Uterus (tissue), 4 donors: ENCODE measurements around the gene CRABP2. TPM values are rescaled to one million over a fixed set of nuclear protein-coding genes. Genes with fewer than 3 reads are reported as not detected.
A peak's percentile ranks its signal among the peaks of the same experiment; 100 is the strongest.

Experiments used
- DNase-seq, 2 donors: peaks; one replicate each; pipeline ENCODE4 v3.0.0-alpha.2; 2019 to 2020
- H3K27ac ChIP-seq, 2 donors: fragments of 200-600 bp; sonication (generic); 1 replicate in 1 of 2; 2 replicates in 1 of 2; pipeline ENCODE4 v1.5.1; 2016 to 2018
- H3K27me3 ChIP-seq, 2 donors: fragments of 200-600 bp; sonication (generic); one replicate each; pipeline ENCODE4 v1.5.1; 2018 to 2019; ENCODE audit warnings: control low read depth in 1 of 2
- H3K36me3 ChIP-seq, 2 donors: fragments of 200-600 bp; sonication (generic); one replicate each; pipeline ENCODE4 v1.5.1; 2019; ENCODE audit warnings: control low read depth in 1 of 2
- H3K4me1 ChIP-seq, 2 donors: fragments of 200-600 bp; sonication (generic); one replicate each; pipeline ENCODE4 v1.5.1; 2018 to 2019; ENCODE audit warnings: control low read depth in 1 of 2
- H3K4me3 ChIP-seq, 2 donors: fragments of 200-600 bp; sonication (generic); 1 replicate in 1 of 2; 2 replicates in 1 of 2; pipeline ENCODE4 v1.5.1; 2018 to 2019; ENCODE audit warnings: mild to moderate bottlenecking in 1 of 2
- H3K9me3 ChIP-seq, 2 donors: fragments of 200-600 bp; sonication (generic); one replicate each; pipeline ENCODE4 v1.5.1; 2019; ENCODE audit warnings: control low read depth in 1 of 2
- POLR2A ChIP-seq, 2 donors: fragments of 450-650 bp; IDR thresholded peaks; one replicate each; pipeline ENCODE4 v1.6.1; 2016; ENCODE audit warnings: antibody characterized with exemption in 2 of 2, mild to moderate bottlenecking in 1 of 2, moderate library complexity in 1 of 2
- intact Hi-C: fragments of 100-400 bp; cut with DNase I; formaldehyde crosslinking; loops from one replicate; pipeline ENCODE4 v1.15.1; 2023; ENCODE audit warnings: low total_unique reads
- total RNA-seq, 4 donors: library from RNA; depleted of rRNA in 3 of 4; stranded (reverse); fragments of >200 nt in 3 of 4; gene quantifications; one replicate each; pipeline versions ENCODE4 v1.1.0 to v1.2.4, GENCODE V29; 2014 to 2023
- TF ChIP-seq, protein P1 (sequence below), 4 experiments: fragments of 200-600 bp in 2 of 4; fragments of 450-650 bp in 2 of 4; sonication (generic) in 2 of 4; IDR thresholded peaks; one replicate each; pipeline ENCODE4 v1.5.1; 2016 to 2019; ENCODE audit warnings: antibody characterized with exemption in 4 of 4, mild to moderate bottlenecking in 2 of 4, moderate library complexity in 1 of 4
- donor health status: DM: yes; HTN: yes; CAD: no.

The CRABP2 gene
- total RNA-seq, 4 donors from 2014 or later, result 11.0 to 71.5 (median 14.3) TPM; not detected in 1

DNA sequence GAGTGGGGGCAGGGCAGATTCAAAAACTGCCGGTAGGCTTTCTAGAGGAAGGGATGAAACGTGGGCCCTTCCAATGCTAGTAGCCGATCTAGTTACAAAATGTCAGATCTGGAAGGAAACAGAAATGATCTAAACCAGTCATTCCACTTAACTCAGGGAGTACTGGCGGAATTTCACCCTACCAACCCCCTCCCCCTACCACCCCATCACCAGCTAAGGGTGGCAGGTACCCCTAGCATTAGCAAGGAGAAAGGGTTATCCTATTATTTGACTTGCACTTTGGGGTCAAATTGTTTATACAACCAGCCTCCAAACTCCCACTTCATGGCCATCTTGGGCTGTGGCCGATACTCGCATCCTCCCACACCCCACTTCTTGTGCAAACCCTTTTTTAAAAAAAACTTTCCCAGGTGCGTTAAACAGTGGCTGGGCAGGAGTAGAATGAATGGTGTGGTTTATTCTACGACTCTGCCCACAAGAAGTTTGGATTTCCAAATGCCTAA is 36.1 kb upstream of the CRABP2 start:
- H3K4me3 ChIP-seq, result peak overlapping the region; percentile 9 to 71
- H3K36me3 ChIP-seq, result no peaks in the 10 kb centered on the region
- H3K27me3 ChIP-seq, result no peaks in the 10 kb centered on the region

DNA sequence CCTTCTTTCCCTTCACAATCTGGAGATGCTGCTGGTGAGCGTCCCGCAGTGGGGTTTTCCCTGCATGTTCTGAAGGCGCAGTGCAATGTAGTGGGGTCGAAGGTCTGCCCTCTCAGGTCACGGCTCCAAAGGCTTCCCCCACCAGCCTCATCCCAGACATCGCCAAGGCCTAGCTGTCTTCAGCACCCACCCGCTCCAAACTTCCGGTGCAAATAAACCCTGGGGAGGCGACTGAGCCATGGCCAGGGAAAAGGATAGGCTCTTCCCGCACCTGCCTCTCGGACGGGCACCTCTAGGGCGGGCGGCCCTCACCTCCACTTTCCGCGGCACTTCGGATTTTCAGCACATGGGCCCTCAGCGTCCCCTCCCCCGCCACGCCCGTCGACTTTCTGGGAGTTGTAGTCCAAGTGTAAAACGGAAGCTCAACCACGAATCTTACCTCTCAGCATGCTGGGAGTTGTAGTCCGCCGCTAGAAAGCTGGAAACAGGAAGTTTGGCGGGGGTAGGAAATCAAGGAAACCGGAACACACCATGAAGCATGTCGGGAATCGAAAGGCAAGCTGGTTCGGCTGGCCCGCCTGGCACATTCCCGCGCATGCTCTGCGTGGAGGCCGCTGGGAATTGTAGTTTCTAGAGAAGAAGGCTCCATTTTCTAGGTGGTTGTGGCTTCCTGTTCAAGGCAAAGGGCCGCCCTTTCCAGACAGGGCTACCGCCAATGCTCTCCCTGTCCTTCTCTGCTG is 35.5 kb upstream of the CRABP2 start, which contains the start of gene MRPL24:
Gene MRPL24, minus strand, starts transcription at position 348 of the 740 bp plus-strand sequence. CDS start 2,384 bp downstream, outside the sequence.
- H3K9me3 ChIP-seq, result no peaks in the 10 kb centered on the region
- intact Hi-C loops, result no loop called here
- peak within 1 kb of the TSS; percentile 81 to 87 for H3K27ac ChIP-seq
- peaks cover 0 to 3% of the 10 kb centered on the region in 2 donors for H3K4me1 ChIP-seq
- H3K36me3 ChIP-seq, result no peaks in the 10 kb centered on the region
- peak; percentile 97 to 99 for DNase-seq
- peak within 1 kb of the TSS; percentile 71 to 72 for H3K4me3 ChIP-seq
- no peaks in the 10 kb centered on the region for H3K27me3 ChIP-seq
- peak; percentile 29 to 41 for TF ChIP-seq POLR2A (IDR thresholded peaks at IDR 0.05)
- TF ChIP-seq, protein P1, sequence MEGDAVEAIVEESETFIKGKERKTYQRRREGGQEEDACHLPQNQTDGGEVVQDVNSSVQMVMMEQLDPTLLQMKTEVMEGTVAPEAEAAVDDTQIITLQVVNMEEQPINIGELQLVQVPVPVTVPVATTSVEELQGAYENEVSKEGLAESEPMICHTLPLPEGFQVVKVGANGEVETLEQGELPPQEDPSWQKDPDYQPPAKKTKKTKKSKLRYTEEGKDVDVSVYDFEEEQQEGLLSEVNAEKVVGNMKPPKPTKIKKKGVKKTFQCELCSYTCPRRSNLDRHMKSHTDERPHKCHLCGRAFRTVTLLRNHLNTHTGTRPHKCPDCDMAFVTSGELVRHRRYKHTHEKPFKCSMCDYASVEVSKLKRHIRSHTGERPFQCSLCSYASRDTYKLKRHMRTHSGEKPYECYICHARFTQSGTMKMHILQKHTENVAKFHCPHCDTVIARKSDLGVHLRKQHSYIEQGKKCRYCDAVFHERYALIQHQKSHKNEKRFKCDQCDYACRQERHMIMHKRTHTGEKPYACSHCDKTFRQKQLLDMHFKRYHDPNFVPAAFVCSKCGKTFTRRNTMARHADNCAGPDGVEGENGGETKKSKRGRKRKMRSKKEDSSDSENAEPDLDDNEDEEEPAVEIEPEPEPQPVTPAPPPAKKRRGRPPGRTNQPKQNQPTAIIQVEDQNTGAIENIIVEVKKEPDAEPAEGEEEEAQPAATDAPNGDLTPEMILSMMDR (IDR thresholded peaks at IDR 0.05), result peak in 1 of 4 experiments; percentile 30

More for the DNA sequence above, 36.1 kb upstream of the CRABP2 start:
- intact Hi-C loops, result no loop called here
- DNase-seq, result no peak
- no peaks in the 10 kb centered on the region for H3K9me3 ChIP-seq
- H3K27ac ChIP-seq, result peak overlapping the region; percentile 81 to 87
- no peak for TF ChIP-seq POLR2A (IDR thresholded peaks at IDR 0.05)
- TF ChIP-seq, protein P1 (IDR thresholded peaks at IDR 0.05), result no peak
- H3K4me1 ChIP-seq, result peaks cover 0 to 7% of the 10 kb centered on the region in 2 donors

DNA sequence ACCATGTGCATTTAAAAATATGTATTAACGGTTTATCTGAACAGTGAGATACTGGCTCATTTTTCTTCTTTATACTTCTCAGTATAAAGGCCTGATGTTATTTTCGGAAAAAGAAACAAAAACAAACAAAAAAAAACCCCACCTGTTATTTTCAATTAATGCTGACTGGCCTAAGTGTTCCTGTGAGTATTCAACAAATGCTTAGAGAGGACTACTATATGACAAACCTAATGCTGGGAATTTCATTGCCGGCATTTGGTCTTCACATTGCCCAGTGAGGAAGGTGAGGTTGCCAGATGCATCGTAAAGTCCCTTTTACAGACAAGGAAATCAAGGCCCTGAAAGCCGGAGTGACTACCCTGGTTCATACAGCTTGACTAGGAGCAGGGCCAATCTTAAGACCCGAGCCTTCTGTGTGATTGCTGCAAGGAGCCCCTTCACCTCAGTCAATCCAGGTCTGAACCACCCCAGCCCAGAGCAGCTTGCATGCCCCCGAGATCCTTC is 34.9 kb upstream of the CRABP2 start:
- no peaks in the 10 kb centered on the region for H3K4me1 ChIP-seq
- TF ChIP-seq, protein P1 (IDR thresholded peaks at IDR 0.05), result no peak
- no peak for TF ChIP-seq POLR2A (IDR thresholded peaks at IDR 0.05)

DNA sequence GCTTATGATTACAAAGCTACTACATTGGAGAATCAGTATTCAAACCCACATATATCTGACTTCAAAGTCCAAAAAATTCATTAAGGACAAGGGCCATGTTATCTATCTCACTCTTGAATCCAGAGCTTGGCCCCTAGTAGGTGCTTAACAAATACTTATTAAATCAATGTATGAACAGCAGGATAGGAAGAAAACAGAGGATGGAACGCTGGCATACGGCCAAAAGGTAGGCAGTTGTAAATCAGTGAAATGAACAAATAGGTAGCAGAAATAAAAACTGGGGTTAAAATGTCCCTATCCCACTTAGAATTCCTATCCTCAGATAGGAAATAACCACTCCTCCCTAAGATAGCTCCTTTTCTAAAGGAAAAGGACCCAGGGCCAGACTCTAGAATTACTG is 33.5 kb upstream of the CRABP2 start:
- no peaks in the 10 kb centered on the region for H3K27me3 ChIP-seq
- intact Hi-C loops, result no loop called here
- TF ChIP-seq, protein P1 (IDR thresholded peaks at IDR 0.05), result no peak
- TF ChIP-seq POLR2A (IDR thresholded peaks at IDR 0.05), result no peak
- H3K27ac ChIP-seq, result no peak overlapping the region
- H3K36me3 ChIP-seq, result no peaks in the 10 kb centered on the region
- no peaks in the 10 kb centered on the region for H3K4me1 ChIP-seq
- DNase-seq, result no peak
- no peaks in the 10 kb centered on the region for H3K9me3 ChIP-seq
- no peak overlapping the region for H3K4me3 ChIP-seq

More for the DNA sequence above, 34.9 kb upstream of the CRABP2 start:
- H3K27ac ChIP-seq, result peak overlapping the region; percentile 78 to 87
- no peak for DNase-seq
- H3K27me3 ChIP-seq, result no peaks in the 10 kb centered on the region
- H3K9me3 ChIP-seq, result no peaks in the 10 kb centered on the region
- intact Hi-C loops, result no loop called here
- peak overlapping the region; percentile 71 to 72 for H3K4me3 ChIP-seq
- H3K36me3 ChIP-seq, result no peaks in the 10 kb centered on the region

DNA sequence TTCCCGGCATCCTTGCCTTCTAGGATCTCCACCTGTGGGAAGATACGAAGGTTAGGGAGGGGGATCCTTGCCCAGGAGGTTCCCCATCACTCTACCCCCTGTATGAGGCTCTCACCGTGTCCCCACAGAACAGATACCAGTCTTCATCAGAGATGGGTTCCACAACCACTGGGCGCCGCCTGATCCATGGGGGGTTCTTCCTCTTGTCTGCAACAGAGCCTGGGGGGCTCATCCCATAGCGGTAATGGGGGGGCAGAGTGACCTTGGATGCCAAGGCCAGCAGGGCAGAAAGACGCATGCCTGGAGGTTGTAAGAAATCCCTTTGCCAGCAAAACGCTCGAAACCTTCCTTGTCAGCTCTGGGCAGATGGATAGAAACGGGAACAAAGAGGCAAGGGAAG is 33.0 kb upstream of the CRABP2 start:
- H3K4me3 ChIP-seq, result no peak overlapping the region
- TF ChIP-seq, protein P1 (IDR thresholded peaks at IDR 0.05), result no peak
- TF ChIP-seq POLR2A (IDR thresholded peaks at IDR 0.05), result no peak
- no peak overlapping the region for H3K27ac ChIP-seq
- H3K36me3 ChIP-seq, result no peaks in the 10 kb centered on the region
- H3K9me3 ChIP-seq, result no peaks in the 10 kb centered on the region
- H3K27me3 ChIP-seq, result no peaks in the 10 kb centered on the region
- DNase-seq, result no peak
- H3K4me1 ChIP-seq, result no peaks in the 10 kb centered on the region
- intact Hi-C loops, result no loop called here
